Spleen (tissue), 7 donors: Measurements from ENCODE around the gene FARP1.

ENCODE experiments used
- CTCF ChIP-seq, 11 experiments: fragments of 200-600 bp in 7 of 11; fragments of 450-650 bp in 4 of 11; sonication (generic) in 4 of 11; IDR thresholded peaks in 8 of 11; conservative IDR thresholded peaks in 3 of 11; 1 replicate in 7 of 11; 2 replicates in 4 of 11; pipeline versions ENCODE4 v1.4.0 to v1.8.0; 2016 to 2021; ENCODE audit warnings: antibody characterized with exemption in 11 of 11, inconsistent platforms in 4 of 11, mild to moderate bottlenecking in 1 of 11
- POLR2AphosphoS5 ChIP-seq, 3 donors: sonication (generic); formaldehyde crosslinking; IDR thresholded peaks; one replicate each; pipeline ENCODE4 v1.5.1; 2017; ENCODE audit warnings: antibody characterized with exemption in 3 of 3
- donor health status: DM: no; HTN: no; CAD: no; lungs with moderate emphysema.
- donor health status: DM: no; HTN: no; CAD: no.
- donor health status: DM: no; HTN: no; CAD: no.

GRCh38 chr13:98200211-98200878 is 57.5 kb downstream of the FARP1 start:
- TF ChIP-seq CTCF (IDR thresholded peaks at IDR 0.05 in 8 of 11, conservative IDR thresholded peaks at IDR 0.05 in 3 of 11) (no peak), POLR2AphosphoS5 (IDR thresholded peaks at IDR 0.05) (no peak)
